GM12801 (cell line): ENCODE measurements around the gene TPI1.

Source experiments
- CTCF ChIP-seq: IDR thresholded peaks from one replicate; pipeline ENCODE4 v1.5.1; 2011; ENCODE audit warnings: control low read depth; ENCODE audit not compliant: insufficient read length; ENCODE audit errors: extremely low read depth

TPI1 gene

DNA sequence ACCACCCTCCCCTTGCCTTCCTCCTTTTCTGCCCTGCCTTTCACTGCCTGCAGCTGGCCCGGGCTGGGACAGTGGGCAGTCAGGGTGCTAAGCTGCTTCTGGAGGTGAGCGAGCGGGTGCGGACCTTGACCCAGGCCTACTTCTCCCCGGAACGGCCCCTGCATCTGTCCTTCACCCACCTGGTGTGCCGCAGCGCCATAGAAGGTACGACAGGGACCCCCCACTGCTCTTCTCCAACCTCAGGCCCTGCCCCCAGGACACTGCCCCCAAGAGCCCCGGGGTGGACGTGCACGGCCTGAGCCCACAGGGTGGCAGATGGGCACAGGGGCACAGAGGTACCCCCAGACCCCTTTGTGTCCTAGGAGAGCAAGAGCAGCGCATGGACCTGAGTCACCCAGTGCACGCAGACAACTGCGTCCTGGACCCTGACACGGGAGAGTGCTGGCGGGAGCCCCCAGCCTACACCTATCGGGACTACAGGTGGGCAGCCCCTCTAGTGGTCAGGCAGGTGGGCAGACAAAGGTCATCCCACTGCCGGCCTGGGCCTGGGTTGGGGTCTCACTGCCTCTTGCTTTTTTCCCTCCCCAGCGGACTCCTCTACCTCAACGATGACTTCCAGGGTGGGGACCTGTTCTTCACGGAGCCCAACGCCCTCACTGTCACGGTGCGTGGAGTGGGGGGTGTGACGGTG lies 29.8 kb upstream of the TPI1 start:
- no peak for TF ChIP-seq CTCF

GRCh38 chr12:6838854-6839253 lies 28.5 kb upstream of the TPI1 start:
- no peak for TF ChIP-seq CTCF

DNA sequence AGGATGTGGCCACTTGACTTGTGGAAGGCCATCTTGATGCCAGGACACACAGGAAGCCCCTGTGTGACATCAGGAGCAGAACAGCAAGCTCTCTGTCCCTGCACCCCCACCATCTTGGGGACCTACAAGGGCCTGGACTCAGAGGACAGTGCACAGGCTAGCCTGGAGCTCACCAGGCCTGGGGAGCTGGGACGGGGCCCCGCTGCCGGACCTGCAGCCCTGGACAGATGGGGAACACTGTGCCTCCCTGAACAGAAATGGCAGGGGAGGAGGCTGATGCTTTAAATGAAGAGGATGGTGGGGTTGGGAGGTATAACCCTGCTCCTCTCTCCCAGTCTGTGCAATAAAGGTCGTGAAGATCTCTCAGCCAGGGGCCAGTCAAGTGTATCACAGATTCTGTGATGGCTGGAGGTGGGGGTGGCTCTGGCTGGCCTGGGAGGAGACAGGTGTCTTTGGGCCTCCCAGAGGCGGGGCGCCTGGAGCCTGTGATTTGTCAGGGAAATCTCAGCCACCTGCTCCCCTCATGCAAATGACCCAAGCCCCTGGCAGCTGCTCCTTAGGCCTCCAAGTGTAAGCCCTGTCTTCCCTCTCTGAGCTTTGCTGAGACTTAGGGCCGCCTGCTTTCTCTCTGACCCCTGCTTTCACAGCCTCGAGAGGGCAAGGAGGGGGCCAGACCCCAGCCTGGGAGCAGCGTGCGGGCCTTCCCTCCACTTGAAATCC lies 27.7 kb upstream of the TPI1 start:
- no peak for TF ChIP-seq CTCF

DNA sequence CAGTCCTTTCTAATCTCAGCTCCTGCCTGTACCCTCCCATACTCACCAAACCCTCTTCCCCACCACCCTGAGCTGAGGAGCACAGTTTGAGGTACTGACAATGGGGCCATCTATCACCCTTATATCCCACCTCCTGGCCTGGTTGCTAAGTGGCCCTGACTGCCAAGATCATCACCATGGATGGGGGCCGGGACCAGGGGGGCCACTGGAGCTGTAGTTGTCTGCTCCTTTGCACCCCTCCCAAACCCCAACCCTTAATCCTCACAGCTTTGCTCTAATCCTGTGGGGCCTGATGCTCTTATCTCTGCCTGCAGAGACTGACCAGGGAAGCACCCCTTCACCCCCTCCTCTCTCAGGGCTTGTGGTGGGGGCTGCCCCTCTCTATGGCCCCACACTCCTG lies 27.0 kb upstream of the TPI1 start:
- no peak for TF ChIP-seq CTCF

GRCh38 chr12:6840761-6841515 lies 26.4 kb upstream of the TPI1 start, which contains the start of gene GNB3:
Gene GNB3 (plus strand): TSS chr12:6840925. CDS start chr12:6841288, 363 bp downstream.
- TF ChIP-seq CTCF = no peak

DNA sequence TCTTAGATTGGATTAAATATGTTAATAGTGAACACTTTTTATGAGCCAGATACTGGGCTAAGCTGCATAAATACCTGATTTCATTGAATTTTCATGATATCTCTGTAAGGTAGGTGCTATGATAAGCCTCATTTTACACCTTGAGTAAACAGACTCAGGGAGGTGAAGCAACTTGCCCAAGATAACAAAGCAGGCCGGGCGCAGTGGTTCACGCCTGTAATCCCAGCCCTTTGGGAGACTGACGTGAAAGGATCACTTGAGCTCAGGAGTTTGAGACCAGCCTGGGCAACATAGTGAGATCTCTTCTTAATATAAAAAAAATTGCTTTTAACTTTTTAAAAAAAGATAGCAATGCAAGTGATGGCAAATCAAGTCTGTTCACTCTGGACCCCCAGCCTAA lies 25.3 kb upstream of the TPI1 start:
- TF ChIP-seq CTCF = no peak

DNA sequence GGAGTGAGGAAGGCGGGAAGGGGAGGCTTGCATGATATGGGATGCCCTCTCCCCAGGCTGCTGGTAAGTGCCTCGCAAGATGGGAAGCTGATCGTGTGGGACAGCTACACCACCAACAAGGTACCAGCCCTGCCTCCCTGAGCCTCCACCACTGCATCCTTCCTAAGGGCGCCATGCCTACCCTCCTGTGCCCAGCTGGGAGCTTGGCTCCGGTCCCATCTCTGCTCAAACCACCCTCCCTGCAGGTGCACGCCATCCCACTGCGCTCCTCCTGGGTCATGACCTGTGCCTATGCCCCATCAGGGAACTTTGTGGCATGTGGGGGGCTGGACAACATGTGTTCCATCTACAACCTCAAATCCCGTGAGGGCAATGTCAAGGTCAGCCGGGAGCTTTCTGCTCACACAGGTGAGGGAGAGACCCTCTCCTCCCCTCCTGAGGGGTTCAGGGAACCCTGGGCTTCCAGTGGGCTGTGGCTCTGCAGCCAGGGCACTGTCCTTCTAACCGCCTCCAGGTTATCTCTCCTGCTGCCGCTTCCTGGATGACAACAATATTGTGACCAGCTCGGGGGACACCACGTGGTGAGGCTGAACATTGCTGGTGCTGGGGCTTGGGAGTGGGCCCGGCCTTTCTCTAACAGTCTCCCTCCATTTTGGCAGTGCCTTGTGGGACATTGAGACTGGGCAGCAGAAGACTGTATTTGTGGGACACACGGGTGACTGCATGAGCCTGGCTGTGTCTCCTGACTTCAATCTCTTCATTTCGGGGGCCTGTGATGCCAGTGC lies 24.0 kb upstream of the TPI1 start:
- no peak for TF ChIP-seq CTCF
